Neutrophil (primary cell): Measurements from ENCODE around the gene SMAD2.
"Not testable (repeated sequence)": the region's sequence is repeated elsewhere in the genome, so short reads cannot be mapped to it uniquely, and the experiment has no call there.

Experiments
- H3K27ac ChIP-seq: fragments of 200-600 bp; sonication (generic); 2 replicates; pipeline ENCODE4 v1.5.1; 2016; ENCODE audit warnings: mild to moderate bottlenecking, moderate library complexity
- H3K27me3 ChIP-seq: fragments of 200-600 bp; sonication (generic); 2 replicates; pipeline ENCODE4 v1.6.0; 2016; ENCODE audit warnings: mild to moderate bottlenecking
- H3K36me3 ChIP-seq: fragments of 200-600 bp; sonication (generic); 2 replicates; pipeline ENCODE4 v1.5.1; 2017
- H3K4me1 ChIP-seq, 2 experiments: fragments of 200-600 bp in 1 of 2; sonication (generic) in 1 of 2; 1 replicate in 1 of 2; 2 replicates in 1 of 2; pipeline versions ENCODE4 v1.5.1 to v1.6.1; 2013 to 2016; ENCODE audit warnings: low read depth in 1 of 2, low read length in 1 of 2, mild to moderate bottlenecking in 1 of 2, moderate library complexity in 1 of 2; ENCODE audit not compliant: control insufficient read depth in 1 of 2, insufficient read depth in 1 of 2
- H3K4me3 ChIP-seq, 2 experiments: fragments of 200-600 bp in 1 of 2; sonication (generic) in 1 of 2; 1 replicate in 1 of 2; 2 replicates in 1 of 2; pipeline ENCODE4 v1.5.1; 2013 to 2016; ENCODE audit warnings: low read depth in 1 of 2, low read length in 1 of 2, mild to moderate bottlenecking in 1 of 2, moderate library complexity in 1 of 2
- H3K9me3 ChIP-seq: fragments of 200-600 bp; sonication (generic); 2 replicates; pipeline ENCODE4 v1.5.1; 2016
- CTCF ChIP-seq: fragments of 200-600 bp; sonication (generic); IDR thresholded peaks from 2 replicates; pipeline ENCODE4 v1.5.1; 2016; ENCODE audit warnings: antibody characterized with exemption

SMAD2 gene

GRCh38 chr18:47771922-47772321, 158.5 kb downstream of the SMAD2 start:
- Histone ChIP-seq H3K9me3 (no peaks in the 10 kb centered on the region), H3K27me3 (no peaks in the 10 kb centered on the region), H3K27ac (no peak overlapping the region), H3K4me3 (no peak overlapping the region), H3K36me3 (no peaks in the 10 kb centered on the region), H3K4me1 (no peaks in the 10 kb centered on the region)
- no peak for TF ChIP-seq CTCF

GRCh38 chr18:47767699-47768098, 162.8 kb downstream of the SMAD2 start:
- TF ChIP-seq CTCF, result no peak
- no peaks in the 10 kb centered on the region for H3K36me3 ChIP-seq
- H3K4me1 ChIP-seq, result no peaks in the 10 kb centered on the region
- H3K27me3 ChIP-seq, result peaks cover 32% of the 10 kb centered on the region
- H3K4me3 ChIP-seq, result no peak overlapping the region
- H3K27ac ChIP-seq, result no peak overlapping the region
- H3K9me3 ChIP-seq, result no peaks in the 10 kb centered on the region

- peaks cover 36% of the 10 kb centered on the region for H3K27me3 ChIP-seq
- H3K9me3 ChIP-seq, H3K4me3 ChIP-seq, H3K4me1 ChIP-seq, H3K36me3 ChIP-seq, H3K27ac ChIP-seq: not testable (repeated sequence)
These were observed 163.3 kb downstream of the SMAD2 start for GRCh38 chr18:47767198-47767597.
